HG03103 (cell line): ENCODE data around the gene CD109.
"Not testable (repeated sequence)": the region's sequence is repeated elsewhere in the genome, so short reads cannot be mapped to it uniquely, and the experiment has no call there.

Experiments used
- ATAC-seq: cut with Tn5 transposase; IDR thresholded peaks from one replicate; pipeline ENCODE4 v1.9.1; 2021; ENCODE audit warnings: low read depth; ENCODE audit not compliant: unreplicated experiment

The CD109 gene

GRCh38 chr6:73680289-73680918 is 15.6 kb upstream of the CD109 start:
- no peak for ATAC-seq

GRCh38 chr6:73683574-73683973 is 12.4 kb upstream of the CD109 start:
- ATAC-seq, result not testable (repeated sequence)

- no peak for ATAC-seq
These were observed 7.7 kb upstream of the CD109 start for GRCh38 chr6:73688351-73688750.

GRCh38 chr6:73690056-73690455 is 5.9 kb upstream of the CD109 start:
- ATAC-seq, result no peak

- ATAC-seq, result no peak
These were observed 4.5 kb upstream of the CD109 start for GRCh38 chr6:73691512-73691911.

- ATAC-seq, result no peak
These were observed 1.1 kb upstream of the CD109 start for GRCh38 chr6:73694711-73695411.

- ATAC-seq, result no peak
These were observed 1.1 kb downstream of the CD109 start for GRCh38 chr6:73696966-73697655.

- ATAC-seq, result no peak
These were observed 3.9 kb downstream of the CD109 start for GRCh38 chr6:73699676-73700459.

- no peak for ATAC-seq
These were observed 6.4 kb downstream of the CD109 start for GRCh38 chr6:73702444-73702843.

- ATAC-seq, result no peak
These were observed 7.5 kb downstream of the CD109 start for GRCh38 chr6:73703466-73703865.

GRCh38 chr6:73704260-73704659 is 8.3 kb downstream of the CD109 start:
- ATAC-seq, result no peak

- ATAC-seq, result no peak
These were observed 8.8 kb downstream of the CD109 start for GRCh38 chr6:73704798-73705197.

GRCh38 chr6:73706971-73707370 is 11.0 kb downstream of the CD109 start:
- no peak for ATAC-seq

- peak; percentile 41 for ATAC-seq
These were observed 14.5 kb downstream of the CD109 start for GRCh38 chr6:73710470-73710869.

- ATAC-seq, result no peak
These were observed 14.9 kb downstream of the CD109 start for GRCh38 chr6:73710948-73711347.

- ATAC-seq, result no peak
These were observed 16.7 kb downstream of the CD109 start for GRCh38 chr6:73712535-73713173.

- ATAC-seq, result no peak
These were observed 17.6 kb downstream of the CD109 start for GRCh38 chr6:73713426-73714147.

GRCh38 chr6:73715111-73715508 is 19.1 kb downstream of the CD109 start:
- ATAC-seq, result not testable (repeated sequence)

GRCh38 chr6:73719046-73719445 is 23.0 kb downstream of the CD109 start:
- no peak for ATAC-seq
